ENCODE results near the gene CDH4.

Gene CDH4

DNA sequence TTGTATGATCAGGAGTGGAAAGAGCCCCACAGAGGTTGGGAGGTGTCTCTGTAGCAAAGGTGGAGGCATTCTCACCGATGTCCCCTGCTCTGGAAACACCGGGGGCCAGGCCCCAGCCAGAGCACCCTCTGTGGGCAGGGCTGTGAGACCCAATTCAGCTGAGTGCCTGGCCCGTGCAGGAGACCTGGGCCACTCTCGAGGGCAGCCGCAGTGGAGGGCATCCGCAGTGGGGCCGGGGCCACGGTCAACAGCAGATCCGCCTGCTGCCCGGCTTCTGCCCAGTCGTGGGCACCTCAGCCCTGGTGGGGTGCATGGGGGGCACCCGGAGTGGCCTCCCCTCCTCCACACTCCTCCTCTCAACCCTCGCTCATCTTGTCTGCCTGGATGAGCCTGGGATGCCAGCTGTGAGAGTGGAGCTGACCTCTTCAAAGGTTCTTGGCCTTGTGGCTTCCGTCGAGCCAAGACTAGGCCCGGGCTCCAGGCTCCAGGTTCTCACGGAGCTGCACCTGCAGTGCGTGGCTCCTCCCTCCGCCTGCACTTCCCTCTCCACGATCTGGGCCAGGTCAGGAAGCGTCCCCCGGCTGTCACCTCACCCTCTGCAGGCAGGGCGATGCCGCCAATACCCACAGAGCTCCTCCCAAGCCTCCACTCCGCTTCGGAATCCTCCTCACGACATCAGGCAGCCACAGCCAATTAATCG is 678.9 kb downstream of the CDH4 start:
- no peak for DNase-seq

DNA sequence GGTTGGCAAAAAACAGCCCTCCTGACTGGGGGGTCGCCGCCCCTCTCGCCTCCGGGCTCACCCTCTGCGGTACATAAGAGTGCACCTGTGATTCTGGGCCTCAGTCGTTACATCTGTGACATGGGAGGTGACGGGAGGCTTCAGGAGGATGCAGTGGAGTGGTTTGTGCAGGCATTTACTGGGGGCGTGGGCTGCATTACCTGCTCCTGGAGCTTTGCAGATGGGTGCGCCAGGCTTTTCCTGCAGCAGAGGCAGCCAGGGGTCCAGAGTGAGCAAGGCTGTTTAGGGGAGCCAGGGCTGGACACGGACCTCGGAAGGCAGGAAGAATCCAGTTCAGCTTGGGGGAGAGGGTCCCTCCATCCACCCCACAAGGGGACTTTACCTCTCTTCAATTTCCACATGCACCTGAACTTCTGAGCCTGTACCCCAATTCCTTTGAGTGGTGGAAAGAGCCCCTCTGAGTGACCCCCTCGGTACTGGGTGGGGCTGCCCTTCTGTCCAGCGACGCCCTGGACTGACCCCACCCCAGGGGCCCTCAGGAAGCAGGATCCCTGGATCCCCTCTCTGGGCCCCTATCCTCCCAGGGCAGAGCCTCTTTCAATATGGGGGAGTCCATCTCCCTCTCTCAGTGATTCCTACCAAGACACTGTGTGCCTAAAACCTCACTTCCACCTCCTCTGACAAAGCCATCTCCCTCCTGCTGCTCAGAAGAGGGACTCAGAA is 679.6 kb downstream of the CDH4 start:
- no peak for DNase-seq

DNA sequence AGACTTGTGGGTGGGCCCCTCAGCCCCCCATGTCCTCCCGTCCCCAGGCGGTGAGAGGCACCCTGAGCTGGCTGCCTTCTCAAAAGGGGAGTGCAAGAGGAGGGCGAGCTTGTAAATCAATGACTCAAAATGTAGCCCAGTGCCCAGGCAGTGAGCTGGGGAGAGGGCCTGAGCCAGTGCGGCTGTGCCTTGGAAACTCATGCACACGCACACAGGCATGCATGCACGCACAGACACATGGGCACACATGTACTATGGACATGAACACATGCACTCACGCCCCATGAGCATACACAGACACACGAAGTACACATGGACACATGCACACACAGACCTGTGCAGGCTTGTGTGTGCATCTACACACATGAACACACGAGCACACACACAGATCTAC is 680.1 kb downstream of the CDH4 start:
- no peak for DNase-seq

DNA sequence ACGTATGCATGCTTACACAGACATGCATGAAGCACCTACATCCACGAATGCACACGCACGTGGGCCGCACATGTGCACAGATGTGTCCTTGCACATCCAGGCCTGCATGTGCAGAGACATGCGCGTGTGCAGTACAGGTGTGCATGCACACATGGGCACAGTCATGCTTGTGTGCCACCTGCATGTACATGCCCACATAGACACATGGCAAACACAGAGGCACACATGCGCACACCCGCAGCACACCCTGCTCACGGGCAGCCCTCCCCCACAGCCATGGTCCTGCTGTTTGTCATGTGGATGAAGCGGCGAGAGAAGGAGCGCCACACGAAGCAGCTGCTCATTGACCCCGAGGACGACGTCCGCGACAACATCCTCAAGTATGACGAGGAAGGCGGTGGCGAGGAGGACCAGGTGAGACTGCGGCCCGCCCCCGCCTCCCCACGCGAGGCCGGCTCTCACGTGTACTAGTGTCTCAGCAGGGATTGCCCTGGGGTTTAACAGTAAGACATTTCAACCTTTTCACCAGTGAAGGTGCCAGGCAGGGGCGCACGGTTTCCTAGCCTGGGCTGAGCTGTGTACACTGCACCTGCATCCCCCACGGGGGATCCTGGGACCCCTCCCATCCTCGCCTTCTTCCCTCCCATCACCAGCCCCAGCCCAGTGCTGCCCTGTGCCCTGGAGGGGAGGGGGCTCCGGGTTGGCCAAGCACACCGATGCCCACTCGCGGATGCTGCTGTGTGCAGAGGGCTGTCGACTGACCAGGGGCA is 680.8 kb downstream of the CDH4 start:
- no peak for DNase-seq

DNA sequence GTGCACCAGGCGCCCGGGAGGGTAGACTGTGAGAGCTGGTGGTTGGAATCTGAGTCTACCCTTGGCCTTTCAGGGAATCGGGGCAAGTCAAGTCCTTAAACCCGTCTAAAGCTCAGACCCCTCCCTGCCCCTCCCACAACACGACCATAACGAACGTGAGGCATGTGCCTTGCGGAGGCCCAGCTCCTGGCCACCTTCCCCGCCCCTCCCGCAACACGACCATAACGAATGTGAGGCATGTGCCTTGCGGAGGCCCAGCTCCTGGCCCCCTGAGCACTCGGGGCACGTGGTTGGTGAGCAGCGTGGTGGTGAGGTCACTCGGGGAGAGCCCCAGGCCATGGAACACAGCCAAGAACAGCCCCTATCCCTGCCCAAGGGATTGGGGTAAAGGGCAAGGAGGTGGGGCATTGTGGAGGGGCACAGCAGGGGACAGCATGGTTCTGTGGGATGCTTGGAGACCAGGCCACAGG is 681.5 kb downstream of the CDH4 start:
- no peak for DNase-seq

DNA sequence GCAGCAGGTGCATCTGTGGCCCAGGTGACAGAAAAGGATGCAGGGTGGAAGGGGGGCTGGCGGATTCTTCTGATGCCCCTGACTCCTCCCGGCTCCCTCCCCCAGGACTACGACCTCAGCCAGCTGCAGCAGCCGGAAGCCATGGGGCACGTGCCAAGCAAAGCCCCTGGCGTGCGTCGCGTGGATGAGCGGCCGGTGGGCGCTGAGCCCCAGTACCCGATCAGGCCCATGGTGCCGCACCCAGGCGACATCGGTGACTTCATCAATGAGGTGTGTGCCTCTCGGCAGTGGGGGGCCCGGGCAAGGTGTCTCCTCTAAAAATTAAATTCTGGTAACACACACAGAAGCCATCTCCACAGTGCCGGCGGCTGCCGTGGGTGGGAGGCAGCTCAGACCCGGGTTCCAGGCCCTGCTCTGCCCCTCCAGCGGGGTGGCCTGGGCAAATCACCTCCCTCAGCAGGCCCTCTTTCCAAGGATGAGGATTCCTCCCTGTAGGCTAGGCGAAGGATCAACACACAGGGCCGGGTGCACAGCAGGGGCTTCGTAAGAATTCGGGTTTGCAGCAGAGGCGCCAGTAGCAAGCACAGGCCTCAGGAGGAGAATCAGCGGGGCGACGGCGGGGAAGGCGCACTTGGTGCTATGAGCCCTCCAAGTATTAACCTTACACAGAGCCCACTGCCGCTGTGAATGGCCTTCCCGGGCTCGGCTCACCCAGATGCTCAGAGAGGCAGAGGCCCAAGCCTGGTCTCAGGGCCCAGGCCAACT is 682.1 kb downstream of the CDH4 start:
- no peak for DNase-seq

DNA sequence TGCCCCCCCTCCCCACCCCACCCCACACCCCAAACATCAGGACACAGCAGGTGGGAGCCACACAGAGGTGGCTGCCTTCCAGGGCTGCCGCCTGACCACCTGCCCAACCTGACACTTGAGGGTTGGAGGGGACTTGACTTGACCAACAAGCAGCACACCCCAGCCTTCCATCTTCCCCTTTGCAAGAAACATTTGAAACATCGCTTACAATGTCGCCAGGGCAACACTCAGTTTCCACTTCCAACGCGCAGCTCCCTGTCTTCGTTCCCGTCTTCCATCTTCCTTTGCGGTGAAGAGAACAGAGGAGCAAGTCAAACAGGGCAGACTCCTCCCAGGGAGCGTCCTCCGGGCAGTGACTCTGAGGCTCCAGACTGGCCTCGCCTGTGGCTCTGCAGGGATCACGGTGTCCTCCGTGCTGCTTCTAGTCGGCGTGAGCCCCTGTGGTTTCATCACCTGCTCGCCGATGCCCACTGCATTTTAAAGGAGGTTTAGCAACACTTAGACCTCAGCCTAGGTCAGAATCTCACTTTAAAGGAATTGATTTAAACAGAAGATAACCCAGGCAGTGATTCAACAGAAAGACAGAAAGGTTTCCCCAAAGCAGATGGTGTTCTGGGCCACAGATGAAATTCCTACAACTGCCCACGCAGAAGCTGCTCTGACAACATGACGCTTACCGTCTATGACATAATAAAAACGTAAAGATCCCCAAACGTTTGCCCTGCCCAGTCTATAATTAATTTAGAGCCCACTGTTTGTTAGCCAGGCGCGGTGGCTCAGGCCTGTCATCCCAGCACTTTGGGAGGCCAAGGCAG is 682.9 kb downstream of the CDH4 start:
- no peak for DNase-seq

DNA sequence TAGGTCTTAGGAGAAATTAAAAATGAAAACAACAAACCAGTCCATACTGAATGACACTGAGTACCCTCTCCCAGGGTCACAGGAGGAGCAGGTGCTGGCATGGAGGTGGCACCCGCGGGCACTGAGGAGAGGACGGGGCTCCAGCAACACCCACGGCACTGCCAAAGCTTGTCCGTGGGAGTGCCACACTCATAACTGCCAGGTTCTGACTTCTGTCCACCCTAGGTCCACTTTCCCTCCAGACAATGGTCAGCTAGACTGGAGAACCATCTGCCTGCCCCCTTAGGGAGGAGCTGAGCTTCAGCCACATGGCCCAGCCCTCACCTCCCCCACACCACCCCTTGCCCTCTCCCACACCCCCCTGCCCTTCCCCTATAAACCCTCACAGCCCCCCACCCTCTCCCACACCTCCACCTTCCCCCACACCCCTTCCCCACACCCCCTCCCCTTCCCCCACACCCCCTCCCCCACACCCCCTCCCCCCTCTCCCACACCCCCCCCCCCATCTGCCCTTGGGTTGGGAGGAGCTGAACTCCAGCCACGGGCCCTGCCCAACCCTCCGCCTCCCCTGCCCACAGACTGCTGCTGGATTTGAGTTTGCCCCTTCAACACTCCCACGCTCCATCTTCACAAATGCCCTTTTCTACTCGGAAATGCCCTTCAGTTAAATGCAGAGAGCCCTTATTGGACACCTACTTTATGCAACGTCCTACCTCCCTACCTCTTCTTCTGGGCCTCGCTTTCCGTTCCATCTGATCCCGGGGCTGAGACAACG is 684.1 kb downstream of the CDH4 start:
- DNase-seq = no peak

DNA sequence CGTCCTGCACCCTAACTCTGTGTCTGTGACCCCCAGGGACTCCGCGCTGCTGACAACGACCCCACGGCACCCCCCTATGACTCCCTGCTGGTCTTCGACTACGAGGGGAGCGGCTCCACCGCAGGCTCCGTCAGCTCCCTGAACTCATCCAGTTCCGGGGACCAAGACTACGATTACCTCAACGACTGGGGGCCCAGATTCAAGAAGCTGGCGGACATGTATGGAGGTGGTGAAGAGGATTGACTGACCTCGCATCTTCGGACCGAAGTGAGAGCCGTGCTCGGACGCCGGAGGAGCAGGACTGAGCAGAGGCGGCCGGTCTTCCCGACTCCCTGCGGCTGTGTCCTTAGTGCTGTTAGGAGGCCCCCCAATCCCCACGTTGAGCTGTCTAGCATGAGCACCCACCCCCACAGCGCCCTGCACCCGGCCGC is 684.7 kb downstream of the CDH4 start:
- no peak for DNase-seq

DNA sequence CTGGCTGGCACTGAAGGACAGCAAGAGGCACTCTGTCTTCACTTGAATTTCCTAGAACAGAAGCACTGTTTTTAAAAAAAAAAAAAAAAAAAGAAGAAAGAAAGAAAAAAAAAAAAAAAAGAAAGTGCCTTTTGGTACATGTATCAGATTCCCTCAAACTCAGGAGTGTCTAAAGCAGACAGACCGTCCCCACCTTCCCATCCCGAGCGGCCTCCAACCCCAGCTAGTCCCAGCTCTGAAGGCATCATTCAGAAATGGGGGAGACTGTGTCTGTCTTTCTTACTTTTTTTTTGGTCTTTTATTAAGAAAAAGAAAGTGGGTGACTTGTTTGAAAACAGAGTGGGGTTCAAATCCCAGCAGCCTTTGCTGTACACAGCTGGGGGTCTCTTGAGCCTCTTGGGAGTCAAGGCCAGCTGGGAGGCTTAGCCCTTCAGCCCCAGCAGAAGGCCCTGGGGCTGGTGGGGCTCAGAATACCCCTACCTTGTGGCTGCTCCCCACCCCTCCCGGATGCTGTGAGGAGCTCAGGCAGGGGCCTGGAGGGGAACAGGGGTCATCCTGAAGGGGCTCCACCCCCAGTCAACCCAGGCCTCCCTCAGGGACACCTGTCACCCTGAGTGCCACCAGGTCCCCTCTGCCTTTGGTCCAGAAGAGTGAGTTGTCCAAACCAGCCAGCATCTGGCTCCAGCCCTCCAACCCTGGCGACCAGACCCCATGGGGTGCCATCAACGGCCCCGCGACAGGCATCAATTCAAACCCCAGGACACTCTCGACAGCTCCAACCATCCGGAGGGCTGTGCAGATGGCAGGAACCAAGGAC is 685.3 kb downstream of the CDH4 start:
- no peak for DNase-seq

DNA sequence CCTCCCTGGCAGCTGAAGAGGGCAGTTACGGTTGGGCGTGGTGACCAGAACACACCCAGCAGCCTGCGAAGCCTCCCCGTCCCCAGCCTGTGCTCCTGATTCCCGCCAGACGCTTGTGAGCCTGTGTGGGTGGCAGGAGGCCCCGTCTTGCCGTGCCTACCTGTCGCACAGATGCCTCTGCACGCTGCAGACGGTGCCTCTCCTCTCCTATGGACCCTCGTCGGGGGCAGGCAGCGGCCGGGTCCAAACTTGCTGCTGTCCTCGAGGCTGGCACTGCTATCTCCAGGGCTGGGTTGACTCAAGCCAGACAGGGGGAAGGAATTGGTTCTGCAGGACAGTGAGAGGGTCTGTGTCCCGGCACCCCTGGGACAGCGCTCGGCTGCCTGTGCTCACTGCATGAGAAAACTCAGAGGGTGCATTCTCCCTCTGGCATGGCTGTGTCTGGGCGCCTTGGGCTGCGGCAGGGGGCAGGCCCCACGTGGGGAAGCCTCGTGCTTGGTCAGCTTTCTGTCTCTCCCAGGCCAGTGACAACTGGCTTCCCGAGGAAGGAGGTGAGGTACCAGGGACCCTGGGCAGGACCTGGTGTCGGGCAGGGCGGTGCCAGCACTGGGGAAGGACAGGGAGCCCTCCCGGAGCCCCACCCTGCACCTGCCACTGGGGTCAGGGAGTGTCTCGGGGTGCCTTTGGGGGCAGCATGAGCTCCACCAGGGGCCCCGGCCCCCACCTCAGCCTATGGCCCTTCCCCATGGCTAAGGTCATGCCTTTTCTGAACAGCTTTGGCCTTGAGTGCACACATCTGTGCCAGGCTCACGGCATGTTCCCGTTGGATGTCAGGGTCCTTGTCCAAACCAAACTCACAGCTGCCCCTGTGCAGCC is 686.1 kb downstream of the CDH4 start:
- no peak for DNase-seq

DNA sequence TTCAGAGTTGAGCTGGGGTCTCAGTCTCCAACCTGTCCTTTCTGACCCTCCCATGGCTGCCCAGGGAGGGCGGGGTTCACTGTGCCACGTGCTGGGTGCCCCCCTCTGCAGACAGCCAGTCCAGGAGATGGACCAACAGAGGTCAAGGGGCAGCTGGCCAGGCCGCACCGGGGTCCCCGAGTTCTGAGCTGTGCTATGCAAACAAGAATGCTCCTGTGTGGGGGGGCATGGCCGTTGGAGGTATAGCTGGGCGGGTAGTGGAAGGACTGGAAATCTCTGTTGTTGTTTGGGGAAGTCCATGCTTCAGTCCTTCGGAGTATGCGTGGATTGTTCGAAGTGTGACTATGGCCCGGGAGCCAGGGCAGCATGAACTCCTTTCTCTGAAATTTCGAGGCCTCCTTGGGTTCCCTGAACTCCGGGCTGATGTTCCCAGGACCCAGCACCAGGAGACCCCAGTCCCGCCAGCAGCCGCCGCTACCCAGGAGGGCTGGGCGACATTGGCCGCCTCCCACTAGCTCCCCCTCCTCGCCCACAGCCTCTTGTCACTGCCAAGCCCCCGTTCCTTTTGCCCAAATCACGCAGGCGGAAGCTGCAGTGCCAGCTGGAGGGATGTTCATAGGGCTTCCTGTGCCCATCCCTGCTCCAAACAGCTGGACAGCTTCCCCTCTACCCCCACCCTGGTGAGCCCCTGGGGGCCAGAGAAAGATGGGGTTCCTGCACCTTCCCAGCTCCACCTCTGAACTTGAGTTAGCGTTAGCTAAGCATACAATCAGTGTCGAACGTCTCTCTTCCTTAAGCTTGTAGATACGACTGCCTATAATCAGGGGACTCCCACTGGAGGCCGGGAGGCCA is 687.0 kb downstream of the CDH4 start:
- DNase-seq = no peak

DNA sequence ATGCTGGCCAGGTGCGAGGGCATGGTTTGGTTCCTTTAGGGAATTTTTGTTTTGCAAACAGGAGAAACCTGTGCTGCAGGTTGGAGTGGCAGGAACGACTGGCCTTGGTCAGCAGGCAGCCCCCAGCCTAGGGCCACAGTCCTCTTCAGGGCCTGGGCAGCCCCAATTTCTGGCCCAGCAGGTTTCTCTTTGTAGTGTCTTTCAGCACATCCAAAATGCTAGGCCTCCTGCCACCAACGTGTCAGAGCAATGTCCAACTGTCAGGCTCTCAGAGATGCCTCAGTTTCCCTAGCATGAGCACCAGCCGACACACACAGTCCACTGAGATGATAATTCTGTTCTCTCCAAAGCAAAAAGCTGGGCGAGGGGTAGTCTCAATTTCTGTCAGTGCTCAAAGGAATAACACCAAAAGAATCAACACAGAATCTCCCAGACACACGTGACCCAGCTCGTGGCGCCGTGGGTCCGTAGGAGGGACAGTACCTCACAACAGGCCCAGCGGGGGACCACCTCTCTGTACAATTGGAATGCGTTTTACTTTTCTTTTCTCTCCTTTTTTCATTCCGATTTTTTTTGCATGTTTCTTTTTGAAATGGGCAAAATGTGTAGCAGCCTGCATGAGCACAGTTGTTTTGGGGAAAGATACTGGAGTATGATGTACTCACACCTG is 687.8 kb downstream of the CDH4 start:
- no peak for DNase-seq

DNA sequence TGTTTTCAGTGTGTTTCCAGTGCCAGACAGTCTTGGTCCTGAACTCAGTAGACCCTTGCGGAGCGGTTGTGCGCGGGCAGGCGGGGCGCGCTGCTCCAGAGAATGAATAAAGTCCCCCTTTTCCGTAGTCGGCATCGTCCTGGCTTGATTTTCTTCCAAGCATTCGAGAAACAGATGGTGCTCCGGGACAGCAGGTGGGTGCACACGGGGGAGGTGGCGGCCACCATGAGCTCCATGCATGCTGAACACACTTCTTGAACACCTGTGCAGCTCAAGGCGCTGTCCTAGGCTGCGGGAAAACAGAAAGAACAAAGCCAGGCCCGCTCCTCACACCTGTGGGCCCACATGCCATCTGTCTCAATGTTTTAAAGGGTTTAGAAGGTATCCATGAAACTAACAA is 688.4 kb downstream of the CDH4 start:
- no peak for DNase-seq

DNA sequence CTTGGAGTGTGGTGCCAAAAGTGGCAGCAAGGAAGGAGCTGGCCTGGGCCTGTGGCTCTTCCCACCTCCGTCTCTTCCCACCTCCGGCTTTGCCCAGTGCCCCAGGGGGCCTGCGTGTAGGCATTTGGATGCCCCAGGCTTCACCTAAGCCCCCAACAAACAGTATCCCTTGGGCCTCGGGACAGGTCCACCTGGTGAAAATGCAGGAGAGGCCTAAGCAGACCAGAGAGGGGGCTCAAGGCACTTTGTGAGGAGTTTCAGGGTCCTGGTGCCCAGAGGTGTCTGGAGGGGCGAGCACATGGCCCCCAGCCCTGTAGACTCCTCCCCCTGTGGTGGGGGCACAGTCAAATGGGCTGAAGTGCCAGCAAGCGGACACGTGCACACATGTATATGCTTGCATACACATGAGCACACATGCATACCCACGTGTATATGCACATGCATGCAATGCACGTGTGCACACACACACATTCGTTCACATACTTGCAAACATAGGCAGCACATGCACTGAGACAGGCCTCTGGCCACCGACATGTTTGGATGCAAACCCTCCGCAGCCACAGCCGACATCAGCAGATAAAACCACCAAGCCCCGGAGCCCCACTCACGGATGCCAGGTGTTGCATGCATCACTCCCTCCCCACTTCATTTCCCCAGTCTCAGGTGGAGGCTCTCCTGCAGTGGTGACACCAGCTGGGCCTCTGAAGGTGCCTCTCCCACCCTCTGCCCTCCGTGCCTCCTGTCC is 689.1 kb downstream of the CDH4 start:
- DNase-seq = no peak

DNA sequence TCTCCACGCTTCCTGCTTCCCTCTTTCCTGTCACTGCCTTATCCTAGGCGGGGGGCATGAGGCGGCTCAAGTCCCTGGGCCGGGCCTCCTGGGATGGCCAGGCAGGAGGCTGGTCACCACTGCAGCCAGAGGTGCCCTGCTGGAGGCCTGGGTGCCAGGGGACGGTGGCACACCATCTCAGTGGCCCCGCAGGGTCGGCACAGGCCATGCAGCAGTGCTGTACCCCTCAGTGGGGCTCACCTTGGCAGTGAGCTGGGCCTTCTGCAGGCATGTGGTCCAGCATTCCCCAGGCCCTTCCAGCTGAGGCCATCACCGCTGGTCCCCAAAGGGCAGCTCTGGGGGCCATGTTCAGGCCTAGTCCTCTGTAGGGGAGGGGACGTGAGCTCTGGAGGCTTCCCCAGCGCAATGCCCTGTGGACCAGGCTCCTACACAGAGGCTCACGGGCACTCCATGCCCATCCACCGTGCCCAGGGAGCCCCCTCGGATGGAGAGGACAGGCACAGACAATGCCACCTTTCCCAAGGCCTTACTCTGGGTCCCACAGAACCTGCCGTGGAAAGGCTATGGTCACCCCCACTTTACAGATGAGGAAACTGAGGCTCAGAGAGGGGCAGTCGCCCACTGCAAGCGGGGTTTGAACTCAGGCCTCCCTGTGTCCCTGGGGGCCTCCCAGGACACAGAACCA is 689.8 kb downstream of the CDH4 start:
- DNase-seq = no peak
